B cell (primary cell): ENCODE data around the gene NAPSA. TPM values are rescaled to one million over a fixed set of nuclear protein-coding genes. Genes with fewer than 3 reads are reported as not detected.

ENCODE experiments used
- ATAC-seq: fragments of 200-7000 bp; cut with Tn5 transposase; one replicate; pipeline ENCODE4 v1.10.0; 2021; ENCODE audit warnings: low read depth, mild to moderate bottlenecking, moderate number of reproducible peaks, moderate library complexity
- CTCF ChIA-PET: fragments of 350-600 bp; sonication (Branson Sonifier 250); formaldehyde crosslinking; loops from one replicate; lab custom pipeline; 2021; ENCODE audit warnings: antibody characterized with exemption, inconsistent platforms; lab: Charles Lee
- POLR2A ChIA-PET: fragments of 350-600 bp; sonication (Branson Sonifier 250); formaldehyde crosslinking; loops from one replicate; lab custom pipeline; 2021; ENCODE audit warnings: antibody characterized with exemption; lab: Charles Lee
- DNase-seq: peaks from one replicate; pipeline ENCODE4 v3.0.0; 2013
- H2AFZ ChIP-seq: 2 replicates; pipeline ENCODE4 v1.6.1; 2012; ENCODE audit warnings: mild to moderate bottlenecking, low read depth, low read length; ENCODE audit not compliant: insufficient read depth, poor library complexity, severe bottlenecking
- H3K27ac ChIP-seq, 2 donors: 1 replicate in 1 of 2; 2 replicates in 1 of 2; pipeline ENCODE4 v1.5.1; 2012 to 2013; ENCODE audit warnings: low read length in 2 of 2, mild to moderate bottlenecking in 2 of 2, moderate library complexity in 1 of 2
- H3K27me3 ChIP-seq, 4 experiments: fragments of 200-600 bp in 1 of 4; sonication (generic) in 1 of 4; replicated peaks in 1 of 4; 1 replicate in 2 of 4; 2 replicates in 2 of 4; pipeline versions ENCODE4 v1.6.1 to v1.7.0; 2013 to 2016; ENCODE audit warnings: low read length in 3 of 4, mild to moderate bottlenecking in 2 of 4, mixed read lengths in 1 of 4, moderate library complexity in 1 of 4; ENCODE audit not compliant: insufficient read depth in 4 of 4, control insufficient read depth in 3 of 4; ENCODE audit errors: control extremely low read depth in 1 of 4
- H3K36me3 ChIP-seq, 2 experiments: replicated peaks in 1 of 2; 1 replicate in 1 of 2; 2 replicates in 1 of 2; pipeline versions ENCODE4 v1.6.1 to v1.7.1; 2013; ENCODE audit warnings: low read length in 1 of 2; ENCODE audit not compliant: insufficient read depth in 2 of 2, control insufficient read depth in 1 of 2; ENCODE audit errors: control extremely low read depth in 1 of 2, extremely low read depth in 1 of 2
- H3K4me1 ChIP-seq, 2 donors: fragments of 200-600 bp in 1 of 2; sonication (generic) in 1 of 2; 1 replicate in 1 of 2; 2 replicates in 1 of 2; pipeline versions ENCODE4 v1.5.1 to v1.6.1; 2013 to 2017; ENCODE audit warnings: low read length in 2 of 2; ENCODE audit not compliant: control insufficient read depth in 2 of 2, insufficient read depth in 2 of 2
- H3K4me2 ChIP-seq: replicated peaks from 2 replicates; pipeline ENCODE3; 2012; ENCODE audit warnings: mild to moderate bottlenecking, low read depth, low read length; ENCODE audit not compliant: poor library complexity, severe bottlenecking
- H3K4me3 ChIP-seq, 5 experiments: fragments of 200-600 bp in 1 of 5; sonication (generic) in 1 of 5; 1 replicate in 3 of 5; 2 replicates in 2 of 5; pipeline versions ENCODE4 v1.5.1 to v1.7.0; 2011 to 2016; ENCODE audit warnings: low read length in 4 of 5, mild to moderate bottlenecking in 4 of 5, low read depth in 2 of 5, control low read depth in 1 of 5, moderate library complexity in 1 of 5; ENCODE audit not compliant: insufficient read depth in 1 of 5; ENCODE audit errors: control extremely low read depth in 1 of 5, extremely low read depth in 1 of 5
- H3K79me2 ChIP-seq: fragments of 200-600 bp; sonication (generic); one replicate; pipeline ENCODE4 v1.6.0; 2016; ENCODE audit warnings: low read length; ENCODE audit not compliant: control insufficient read depth, insufficient read depth
- H3K9ac ChIP-seq: fragments of 200-600 bp; sonication (generic); 2 replicates; pipeline ENCODE4 v1.6.1; 2017; ENCODE audit warnings: mild to moderate bottlenecking, low read length, moderate library complexity
- H3K9me3 ChIP-seq, 3 donors: one replicate each; pipeline versions ENCODE4 v1.6.1 to v1.7.1; 2013; ENCODE audit warnings: low read length in 2 of 3; ENCODE audit not compliant: control insufficient read depth in 2 of 3, insufficient read depth in 1 of 3; ENCODE audit errors: control extremely low read depth in 1 of 3
- H4K20me1 ChIP-seq: 2 replicates; pipeline ENCODE4 v1.6.0; 2012; ENCODE audit warnings: mild to moderate bottlenecking, low read length; ENCODE audit not compliant: insufficient read depth, control insufficient read depth, poor library complexity, severe bottlenecking
- H3K27ac Mint-ChIP-seq: one replicate; pipeline ENCODE4 v1.8.0; 2021; ENCODE audit warnings: mixed read lengths
- H3K27me3 Mint-ChIP-seq: one replicate; pipeline ENCODE4 v1.8.0; 2021; ENCODE audit warnings: mixed read lengths
- H3K4me1 Mint-ChIP-seq: one replicate; pipeline ENCODE4 v1.8.0; 2021; ENCODE audit warnings: mixed read lengths
- H3K4me3 Mint-ChIP-seq: one replicate; pipeline ENCODE4 v1.8.0; 2021; ENCODE audit warnings: mixed read lengths
- H3K9me3 Mint-ChIP-seq: one replicate; pipeline ENCODE4 v1.8.0; 2022; ENCODE audit warnings: mixed read lengths; ENCODE audit not compliant: insufficient read depth
- CTCF ChIP-seq: fragments of 200-600 bp; IDR thresholded peaks from one replicate; pipeline ENCODE4 v1.8.0; 2022; ENCODE audit warnings: antibody characterized with exemption, mild to moderate bottlenecking
- EZH2 ChIP-seq: IDR thresholded peaks from 2 replicates; pipeline ENCODE4 v1.6.1; 2012; ENCODE audit warnings: borderline replicate concordance, low read depth, mild to moderate bottlenecking, moderate library complexity, low read length; ENCODE audit not compliant: insufficient read depth, poor library complexity, severe bottlenecking
- WGBS: methylation state at CpG from one replicate; pipeline ENCODE4 v1.1.5; 2013; ENCODE audit warnings: missing lambda C conversion rate; ENCODE audit not compliant: insufficient coverage; 5-methylcytosine and 5-hydroxymethylcytosine counted together
- intact Hi-C: fragments of 100-400 bp; cut with micrococcal nuclease; formaldehyde crosslinking; loops from one replicate; pipeline ENCODE4 v1.10.0; 2022
- polyA plus RNA-seq: library from polyadenylated mRNA; depleted of rRNA; stranded (reverse); fragments of >200 nt; gene quantifications from 2 replicates; pipeline ENCODE4 v1.2.3, GENCODE V29; 2012
- total RNA-seq, 2 donors: library from RNA; stranded (reverse); fragments of 120-200 nt in 1 of 2; gene quantifications; 1 replicate in 1 of 2; 2 replicates in 1 of 2; pipeline versions ENCODE4 v1.2.3 to v1.2.4, GENCODE V29; 2013 to 2022

NAPSA gene
- total and polyA plus RNA-seq, 2 donors (not counting 1 experiment from before 2014, with no cell fraction given) = 4.0 to 4.7 TPM

GRCh38 chr19:50341091-50341564 is 24.3 kb downstream of the NAPSA start:
- DNase-seq = peak; percentile 81

More at GRCh38 chr19:50341091-50341564, 24.3 kb downstream of the NAPSA start:
- Mint-ChIP-seq H3K27ac (peak overlapping the region; percentile 91), H3K9me3 (no peaks in the 10 kb centered on the region), H3K4me1 (peaks cover 77% of the 10 kb centered on the region), H3K27me3 (no peaks in the 10 kb centered on the region), H3K4me3 (peak overlapping the region; percentile 86)
- H3K4me2 ChIP-seq = peak overlapping the region; percentile 86
- peak overlapping the region; percentile 45 for H3K9ac ChIP-seq
- ChIA-PET POLR2A (interaction anchor here (0.6 to 9.3 kb wide), 9 partner anchors 10 to 315 kb away, joined by 3 to 122 read pairs (median 5); partner anchors contain the start of genes JOSD2 and KCNC3), CTCF (interaction anchor here (0.6 to 6.9 kb wide), 11 partner anchors 10 to 442 kb away, joined by 3 to 45 read pairs (median 4); partner anchors contain the start of gene KCNC3)
- ATAC-seq = peak; percentile 56
- TF ChIP-seq EZH2 (no peak), CTCF (no peak)
- peaks cover 65 to 84% of the 10 kb centered on the region in 2 donors for H3K4me1 ChIP-seq
- peaks cover 0 to 11% (median 0%) of the 10 kb centered on the region in 3 donors for H3K9me3 ChIP-seq
- H3K27me3 ChIP-seq = no peaks in the 10 kb centered on the region
- H3K27ac ChIP-seq = peak overlapping the region; percentile 37 to 72
- H4K20me1 ChIP-seq = peaks cover 64% of the 10 kb centered on the region
- intact Hi-C loops = loop anchor here (1.0 to 5.0 kb wide), 4 partner anchors 8 to 76 kb away; partner anchors contain the start of genes KCNC3 and SPIB
- 0% methylated on average over 2 of the region's 3 CpGs for WGBS
- peaks cover 80% of the 10 kb centered on the region for H3K79me2 ChIP-seq
- H3K4me3 ChIP-seq = peak overlapping the region in 4 of 5 experiments; percentile 61 to 91 (median 76)
- no peak overlapping the region for H2AFZ ChIP-seq
- peaks cover 0 to 44% of the 10 kb centered on the region in 2 experiments for H3K36me3 ChIP-seq
